SHP77 treated with DMSO at 0.1 percent for 48 hours (cell line): ENCODE results near the gene DNASE1.

Source experiments
- DNase-seq: peaks from one replicate; lab custom pipeline; 2025; lab: John Stamatoyannopoulos, UW

Gene DNASE1

DNA sequence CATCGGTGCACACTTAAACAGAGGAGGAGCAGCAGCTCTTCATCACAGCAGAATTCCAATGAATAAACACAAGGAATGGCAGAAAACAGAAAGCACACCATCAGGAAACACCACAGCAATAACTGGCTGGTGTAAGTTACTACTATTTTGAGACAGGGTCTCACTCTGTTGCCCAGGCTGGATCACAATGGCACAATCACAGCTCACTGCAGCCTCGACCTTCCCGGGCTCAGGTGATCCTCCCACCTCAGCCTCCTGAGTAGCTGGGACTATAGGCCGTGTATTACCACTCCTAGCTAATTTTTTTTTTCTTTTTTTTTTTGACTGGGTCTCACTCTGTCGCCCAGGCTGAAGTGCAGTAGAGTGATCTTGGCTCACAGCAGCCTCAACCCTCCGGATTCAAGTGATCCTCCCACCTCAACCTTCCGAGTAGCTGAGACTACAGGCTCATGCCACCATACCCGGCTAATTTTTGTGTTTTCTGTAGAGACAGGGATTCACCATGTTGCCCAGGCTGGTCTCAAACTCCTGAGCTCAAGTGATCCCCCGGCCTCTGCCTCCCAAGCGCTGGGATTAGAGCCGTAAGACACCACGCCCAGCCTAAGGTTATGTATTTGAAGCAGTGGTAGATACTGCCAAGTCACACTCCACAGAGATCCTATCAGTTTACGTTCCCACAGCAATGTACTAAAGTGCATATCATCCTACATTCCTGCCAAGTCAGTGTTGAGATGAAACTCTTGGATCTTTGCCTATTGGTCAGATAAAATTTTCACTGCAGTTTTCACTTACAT, 42.1 kb downstream of the DNASE1 start:
- no peak for DNase-seq

- no peak for DNase-seq
These were observed 44.5 kb downstream of the DNASE1 start for GRCh38 chr16:3698941-3699340.

GRCh38 chr16:3701531-3701930, 47.0 kb downstream of the DNASE1 start:
- DNase-seq, result no peak

DNA sequence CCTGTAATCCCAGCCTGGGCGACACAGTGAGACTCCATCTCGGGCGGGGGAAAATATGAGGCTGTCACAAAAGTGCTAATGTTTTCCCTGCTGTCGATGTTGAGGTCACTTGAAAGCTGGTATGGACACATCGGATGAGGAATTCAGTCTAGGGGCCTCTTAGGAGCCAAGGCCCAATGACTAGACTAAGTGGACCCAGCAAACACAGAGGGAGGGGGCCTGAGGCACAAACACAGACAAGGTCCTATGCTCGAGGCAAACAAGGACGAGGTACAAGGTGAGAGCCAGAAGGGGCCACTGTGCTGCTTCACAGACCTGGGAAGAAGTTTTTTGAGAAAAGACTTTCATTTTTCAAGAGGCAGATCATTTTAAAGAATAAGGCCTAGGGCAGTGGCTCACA, 47.6 kb downstream of the DNASE1 start:
- DNase-seq, result no peak

DNA sequence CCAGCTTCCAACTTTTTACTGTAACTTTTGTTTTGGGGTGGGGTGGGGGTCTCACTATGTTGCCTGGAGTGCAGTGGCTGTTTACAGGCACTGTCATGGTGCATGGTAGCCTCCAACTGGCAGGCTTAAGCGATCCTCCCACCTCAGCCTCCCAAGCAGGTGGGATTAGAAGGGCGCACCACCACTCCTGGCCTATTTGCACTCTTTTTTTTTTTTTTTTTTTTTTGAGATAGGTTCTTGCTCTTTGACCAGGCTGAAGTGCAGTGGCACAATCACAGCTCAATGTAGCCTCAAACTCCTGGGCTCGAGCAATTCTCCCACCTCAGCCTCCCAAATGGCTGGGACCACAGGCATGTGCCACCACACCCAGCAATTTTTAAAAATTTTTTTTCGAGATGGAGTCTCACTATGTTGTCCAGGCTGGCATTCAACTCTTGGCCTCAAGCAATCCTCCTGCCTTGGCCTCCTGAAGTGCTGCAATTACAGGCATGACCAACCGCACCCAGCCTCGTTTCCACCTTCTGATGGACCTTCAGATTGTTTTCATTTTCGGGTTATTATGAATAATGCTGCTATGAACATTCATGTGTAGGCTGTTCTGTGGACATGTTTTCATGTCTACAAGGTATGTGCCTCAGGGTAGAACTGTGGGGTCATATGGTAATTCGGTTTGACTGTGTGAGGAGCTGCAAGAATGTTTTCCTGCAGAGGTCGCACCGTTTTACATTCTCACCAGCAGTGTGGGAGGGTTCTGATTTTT, 51.9 kb downstream of the DNASE1 start:
- no peak for DNase-seq
